Activated CD8-positive, alpha-beta memory T cell treated with anti-CD3 and anti-CD28 coated beads, Interleukin-2, amount 50 U/mL, for 4 hours (primary cell): Measurements from ENCODE around the gene FAM217B.

Source experiments
- DNase-seq: peaks from one replicate; pipeline ENCODE4 v3.0.0-alpha.2; 2020

The FAM217B gene

DNA sequence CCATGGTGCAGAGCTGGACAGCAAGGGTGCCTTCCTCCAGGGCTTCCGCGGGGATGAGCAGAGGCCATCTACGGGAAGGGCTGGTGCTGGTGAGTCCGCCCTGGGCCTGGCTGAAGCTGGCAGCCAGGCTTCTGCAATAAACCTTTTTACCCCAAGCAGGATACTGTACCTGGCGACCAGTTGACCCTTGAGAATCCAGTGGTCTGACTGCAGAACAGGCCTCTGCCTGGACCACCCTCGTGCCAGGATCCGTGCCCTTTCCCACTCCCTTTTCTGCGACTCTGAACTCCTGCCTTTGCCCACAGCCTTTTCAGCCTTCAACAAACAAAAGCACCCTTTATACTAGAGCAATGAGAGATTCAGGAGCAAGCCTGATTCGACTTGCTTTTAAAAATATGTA, 36.9 kb downstream of the FAM217B start:
- DNase-seq: no peak

DNA sequence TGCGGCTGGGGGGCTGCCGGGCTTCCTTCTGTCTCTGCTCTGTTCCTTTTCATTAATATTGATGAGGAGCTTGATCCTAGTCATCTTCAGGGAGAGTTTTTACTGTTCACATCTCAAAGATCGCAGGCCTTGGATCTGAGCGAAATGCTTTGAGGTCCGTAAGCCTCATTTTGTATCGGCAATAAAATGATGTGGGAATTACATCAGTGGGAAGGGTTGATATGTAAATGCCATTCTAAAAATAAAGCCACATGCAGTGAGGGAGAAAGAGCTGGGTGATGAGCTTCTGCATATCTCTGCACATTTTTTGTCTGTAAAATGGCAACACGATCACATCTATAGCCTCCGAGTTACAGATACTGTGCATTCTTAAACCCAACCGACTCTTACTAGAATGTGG, 42.9 kb downstream of the FAM217B start:
- DNase-seq: no peak

DNA sequence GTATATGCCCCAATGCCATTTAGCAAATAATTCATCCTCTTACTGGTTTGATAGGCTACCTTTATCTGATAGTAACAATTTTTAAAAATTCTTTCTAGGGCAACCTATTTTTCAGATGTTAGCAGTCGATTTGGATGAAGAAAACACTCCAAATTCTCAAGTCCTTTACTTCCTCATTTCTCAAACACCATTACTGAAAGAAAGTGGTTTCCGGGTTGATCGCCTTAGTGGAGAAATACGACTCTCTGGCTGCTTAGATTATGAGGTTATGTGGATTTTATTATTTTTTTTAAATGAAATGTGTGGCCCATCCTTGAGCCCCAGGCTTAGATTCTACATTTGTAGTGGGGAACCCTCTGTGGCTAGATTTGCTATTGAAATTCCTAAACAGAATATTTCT, 44.4 kb downstream of the FAM217B start:
- DNase-seq: no peak

DNA sequence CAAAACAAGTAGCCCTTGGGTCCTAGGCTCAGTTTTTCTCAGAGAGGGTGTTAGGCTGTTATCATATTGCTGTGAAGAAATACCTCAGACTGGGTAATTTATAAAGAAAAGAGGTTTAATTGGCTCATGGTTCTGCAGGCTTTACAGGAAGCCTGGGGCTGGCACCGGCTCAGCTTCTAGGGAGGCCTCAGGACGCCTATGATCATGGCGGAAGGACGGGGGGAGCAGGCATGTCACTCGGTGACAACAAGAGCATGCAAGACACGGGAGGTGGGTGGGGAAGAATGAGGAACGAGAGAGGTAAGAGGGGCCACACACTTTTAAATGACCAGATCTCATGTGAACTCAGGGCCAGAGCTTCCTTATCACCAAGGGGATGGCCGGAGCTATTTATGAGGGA, 45.0 kb downstream of the FAM217B start:
- no peak for DNase-seq

DNA sequence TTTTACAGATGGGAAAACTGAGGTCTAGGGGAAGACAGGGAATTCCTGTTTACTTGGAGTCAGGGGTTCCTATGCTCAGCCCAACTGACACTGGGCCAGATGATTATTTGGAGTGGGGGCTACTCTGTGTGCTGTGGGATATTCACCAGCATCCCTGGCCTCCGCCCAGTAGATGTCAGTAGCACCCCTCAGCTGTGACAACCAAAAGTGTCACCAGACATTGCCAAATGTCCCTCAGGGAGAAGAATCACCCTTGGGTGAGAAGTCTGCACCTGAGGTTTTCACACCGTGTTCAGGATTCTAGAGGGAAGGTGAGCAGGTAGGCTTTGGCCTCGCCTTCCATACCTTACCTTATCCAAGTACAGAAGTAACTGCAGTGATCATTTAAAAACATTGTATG, 45.7 kb downstream of the FAM217B start:
- DNase-seq: no peak

DNA sequence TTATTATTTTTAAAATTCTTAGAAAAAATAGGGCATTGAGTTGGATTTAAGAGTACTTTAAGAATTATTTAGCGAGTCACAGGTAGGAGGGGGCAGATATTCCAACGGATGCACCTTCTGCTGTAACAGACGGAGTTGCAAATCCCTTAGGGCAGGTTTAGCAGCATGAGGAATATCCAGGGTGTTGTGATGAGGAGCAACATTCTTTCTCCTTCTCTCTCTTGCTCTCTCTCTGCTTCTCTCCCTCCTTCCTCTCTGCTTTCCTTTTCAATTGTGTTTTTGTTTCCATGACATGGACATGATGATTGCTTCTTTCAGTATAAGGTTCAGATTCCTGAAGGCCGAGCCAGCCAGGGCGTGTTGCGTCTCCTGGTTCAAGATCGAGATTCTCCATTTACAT, 46.9 kb downstream of the FAM217B start:
- no peak for DNase-seq

DNA sequence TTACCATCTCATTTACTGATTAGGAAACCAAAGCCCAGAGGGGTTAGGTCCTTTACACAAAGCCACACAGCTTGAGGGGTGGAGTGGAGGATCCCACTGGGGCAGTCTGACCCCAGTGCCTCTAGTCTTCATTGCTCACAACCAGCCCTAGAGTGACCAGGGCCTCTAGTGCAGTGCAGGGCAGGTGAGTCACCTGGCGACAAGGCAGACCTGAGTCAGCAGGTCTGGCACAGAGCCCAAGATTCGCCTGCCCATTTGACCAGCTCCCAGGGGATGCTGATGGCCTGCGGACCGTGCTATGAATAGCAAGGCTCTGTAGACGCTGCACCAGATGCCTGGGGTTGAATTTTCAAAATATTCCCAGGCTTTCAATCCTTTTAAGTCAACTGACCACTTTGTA, 48.0 kb downstream of the FAM217B start:
- no peak for DNase-seq

DNA sequence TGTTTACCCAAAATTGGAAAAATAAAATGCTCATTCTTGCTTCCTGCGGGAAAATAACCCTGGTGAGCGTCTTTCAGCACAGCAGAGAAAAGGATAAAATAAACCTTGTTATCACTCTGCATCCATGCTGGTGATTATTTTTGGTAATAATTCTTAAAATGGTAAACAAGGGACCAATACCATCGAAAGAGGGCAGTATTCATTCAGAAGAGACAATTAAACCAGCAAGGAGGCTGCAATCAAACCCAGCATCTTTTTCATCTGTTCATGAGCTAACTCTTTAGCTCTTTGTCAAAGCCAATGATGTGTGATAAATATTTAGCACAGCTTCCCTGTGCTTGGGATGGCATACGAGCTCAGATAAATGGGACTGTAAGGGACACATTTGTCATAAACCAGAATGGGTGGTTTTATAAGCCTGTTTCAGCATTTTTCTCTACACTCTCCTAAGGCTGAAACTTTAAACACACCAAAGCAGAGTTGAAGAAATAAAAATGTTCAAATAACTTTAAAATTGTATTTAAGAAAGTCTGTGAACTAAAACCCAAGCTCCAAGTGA, 52.4 kb downstream of the FAM217B start:
- no peak for DNase-seq

DNA sequence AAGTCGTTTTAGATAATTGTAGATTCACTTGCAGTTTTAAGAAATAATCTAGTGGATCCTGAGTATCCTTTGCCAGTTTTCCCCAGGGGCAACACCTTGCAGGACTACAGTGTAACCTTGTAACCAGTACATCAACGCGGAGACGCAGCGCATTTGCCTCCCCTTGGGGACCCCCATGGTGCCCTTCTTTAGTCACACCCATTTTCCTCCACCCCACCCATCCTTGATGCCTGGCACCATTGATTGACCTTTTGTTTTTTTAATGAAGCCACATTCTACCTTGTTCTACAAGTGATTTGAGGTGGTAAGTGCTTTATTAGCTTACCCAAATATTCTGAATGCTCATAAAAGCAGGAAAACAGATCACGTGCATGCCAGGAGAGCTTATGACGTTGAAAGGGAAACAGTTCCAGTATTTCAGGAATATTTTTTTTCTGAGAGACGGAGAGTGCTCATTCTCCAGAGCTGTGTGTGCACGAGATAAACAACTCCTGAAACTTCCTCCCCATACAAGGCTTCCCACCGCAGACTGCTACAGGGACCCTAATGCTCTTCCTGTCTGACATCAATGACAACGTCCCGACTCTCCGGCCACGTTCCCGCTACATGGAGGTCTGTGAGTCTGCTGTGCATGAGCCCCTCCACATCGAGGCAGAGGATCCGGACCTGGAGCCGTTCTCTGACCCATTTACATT, 53.7 kb downstream of the FAM217B start:
- DNase-seq: no peak

DNA sequence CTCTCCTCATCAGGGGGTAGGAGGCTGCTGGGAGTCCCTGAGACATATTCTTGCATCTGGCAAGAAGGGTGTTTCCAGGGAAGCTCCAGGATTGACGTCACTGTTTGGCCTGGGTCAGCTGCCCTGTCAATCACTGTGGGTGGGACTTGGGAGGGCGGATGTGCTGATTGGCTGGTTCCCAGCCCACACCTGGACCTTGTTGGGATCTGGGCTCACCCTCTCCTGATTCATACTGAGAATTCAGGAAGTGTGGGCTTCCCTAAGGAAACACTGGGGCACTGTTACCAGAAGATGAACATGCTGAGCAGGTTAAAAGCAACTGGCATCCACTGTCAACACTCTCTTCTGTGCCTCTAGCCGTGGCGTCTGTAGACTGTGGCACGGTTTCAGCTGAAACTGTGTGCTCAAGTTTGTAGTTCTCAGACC, 54.5 kb downstream of the FAM217B start:
- no peak for DNase-seq

DNA sequence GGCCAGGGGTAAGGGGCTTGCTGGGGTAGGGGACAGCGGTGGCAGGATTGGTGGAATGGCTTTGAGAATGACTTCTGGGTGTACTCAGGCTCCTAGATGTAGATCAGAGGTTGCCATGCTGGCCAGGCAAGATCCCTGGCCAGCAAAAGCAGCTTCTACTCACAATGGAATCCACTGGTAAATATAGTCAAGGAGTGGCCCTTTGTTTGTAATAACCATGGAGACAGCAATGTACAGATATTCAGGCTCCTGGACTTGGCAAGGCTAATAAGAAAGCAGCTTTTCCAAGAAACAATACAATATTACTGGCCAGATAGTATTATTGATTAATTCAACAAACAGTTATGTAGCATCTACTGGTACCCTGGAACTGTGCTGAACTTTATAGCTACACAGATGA, 55.9 kb downstream of the FAM217B start:
- DNase-seq: no peak

DNA sequence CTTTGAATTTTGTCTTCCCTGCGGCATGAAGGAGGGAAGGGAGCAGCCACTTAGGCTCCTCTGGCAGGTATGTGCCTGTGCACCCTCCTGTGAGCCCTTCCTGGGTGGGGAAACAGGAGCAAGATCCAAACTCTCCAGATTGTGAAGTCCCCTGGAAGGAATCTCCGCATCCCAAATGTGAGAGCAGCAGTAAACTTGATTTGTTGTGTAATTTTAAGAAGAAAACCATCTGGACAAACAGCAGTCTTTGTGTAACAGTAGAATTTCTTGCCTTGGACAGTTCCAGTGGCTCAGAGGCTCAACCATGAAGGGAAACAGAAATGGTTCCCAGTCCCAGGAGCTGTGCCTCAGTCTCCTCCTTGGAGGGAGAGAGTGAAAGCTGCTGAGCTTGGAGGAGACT, 57.7 kb downstream of the FAM217B start:
- no peak for DNase-seq
